ENCODE results near the gene PCGF2.

GRCh38 chr17:38698760-38699159 is 49.4 kb downstream of the PCGF2 start:
- TF ChIP-seq POLR2A (IDR thresholded peaks at IDR 0.05) (no peak), CTCF (IDR thresholded peaks at IDR 0.05) (no peak), EP300 (IDR thresholded peaks at IDR 0.05) (no peak)
